Stimulated activated CD8-positive, alpha-beta memory T cell treated with anti-CD3 and anti-CD28 coated beads, Interleukin-4, amount 100 ng/mL, for 4 hours (primary cell): ENCODE measurements around the gene TBL1X.
"Not testable (repeated sequence)": the region's sequence is repeated elsewhere in the genome, so short reads cannot be mapped to it uniquely, and the experiment has no call there.

ENCODE experiments used
- DNase-seq, 2 donors: peaks; one replicate each; pipeline ENCODE4 v3.0.0-alpha.2; 2020; ENCODE audit warnings: low read depth in 2 of 2, low spot score in 1 of 2

TBL1X gene

GRCh38 chrX:9533611-9534010 lies 68.8 kb downstream of the TBL1X start:
- no peak for DNase-seq

DNA sequence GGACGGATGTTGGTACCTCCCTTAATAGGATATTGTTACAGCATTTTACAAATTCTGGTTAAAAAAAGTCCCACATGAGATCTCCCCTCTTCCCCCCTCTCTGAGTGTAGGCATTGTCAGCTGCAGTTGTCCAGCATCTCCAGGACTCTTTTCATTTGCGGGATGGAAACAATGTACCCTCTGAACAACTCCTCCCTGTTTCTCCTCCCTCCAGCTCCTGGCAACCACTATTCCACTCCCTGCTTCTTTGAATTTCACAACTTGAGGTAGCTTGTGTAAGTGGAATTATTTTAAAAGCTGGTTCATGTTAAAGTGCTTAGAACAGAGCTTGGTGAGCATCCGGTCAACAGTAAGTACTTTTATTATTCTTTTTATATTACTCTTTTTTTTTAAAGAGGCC lies 69.8 kb downstream of the TBL1X start:
- DNase-seq: no peak

DNA sequence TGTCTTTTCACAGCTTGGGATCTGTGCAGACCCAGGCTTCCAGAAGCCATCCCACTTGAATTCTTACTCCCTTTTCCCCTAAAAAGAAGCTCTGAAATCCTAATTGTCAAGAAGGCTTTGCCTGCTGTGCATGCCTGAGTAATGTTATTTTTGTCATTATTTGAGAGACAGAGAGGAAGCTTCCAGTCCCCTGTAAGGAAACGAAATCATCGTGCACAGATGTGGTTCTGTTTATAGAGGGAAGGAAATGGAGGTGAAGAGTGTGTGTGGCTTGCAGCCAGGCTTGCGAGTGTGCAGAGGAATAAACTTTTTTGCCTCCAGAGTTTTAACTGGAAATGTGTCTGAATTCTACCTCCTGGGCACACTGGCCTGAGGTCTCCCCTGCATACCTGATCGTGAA lies 70.2 kb downstream of the TBL1X start:
- DNase-seq: no peak

- not testable (repeated sequence) for DNase-seq
Observed at GRCh38 chrX:9536156-9536555, 71.3 kb downstream of the TBL1X start.

GRCh38 chrX:9537781-9538180 lies 72.9 kb downstream of the TBL1X start:
- no peak for DNase-seq

GRCh38 chrX:9538544-9539045 lies 73.7 kb downstream of the TBL1X start:
- no peak for DNase-seq

- no peak for DNase-seq
Observed at GRCh38 chrX:9539605-9540387, 74.9 kb downstream of the TBL1X start.

DNA sequence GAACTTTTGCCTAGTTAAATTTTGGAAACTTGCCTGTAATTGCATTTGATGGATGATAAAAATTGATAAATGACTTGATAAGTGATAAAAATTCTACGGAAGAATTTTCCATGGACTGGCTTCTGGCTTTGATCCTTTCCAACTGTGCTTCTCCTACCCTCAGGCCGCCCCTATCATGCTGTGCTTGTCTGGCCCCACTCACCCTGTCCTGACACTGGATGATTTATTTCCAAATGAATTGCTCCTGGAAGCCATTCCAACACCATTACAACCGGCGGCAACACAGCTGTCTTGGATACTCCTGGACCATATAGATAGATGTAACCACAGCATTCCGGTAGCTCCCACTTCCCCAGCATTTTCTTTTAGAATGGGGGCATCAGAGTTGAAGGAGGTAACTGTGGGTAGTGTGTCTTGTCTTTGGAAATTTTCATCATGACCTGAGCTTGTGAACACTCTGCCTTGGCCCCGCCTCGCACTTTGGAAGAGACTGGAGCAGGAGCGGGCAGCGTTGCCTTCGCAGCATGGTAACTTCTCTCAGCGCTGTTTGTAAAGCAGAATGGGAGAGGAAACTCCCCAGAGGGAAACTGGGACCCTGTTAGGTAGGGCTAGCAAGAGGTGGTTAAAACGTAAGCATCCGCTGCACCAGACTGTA lies 77.4 kb downstream of the TBL1X start:
- no peak for DNase-seq

- DNase-seq: no peak
Observed at GRCh38 chrX:9542761-9543111, 77.9 kb downstream of the TBL1X start.

DNA sequence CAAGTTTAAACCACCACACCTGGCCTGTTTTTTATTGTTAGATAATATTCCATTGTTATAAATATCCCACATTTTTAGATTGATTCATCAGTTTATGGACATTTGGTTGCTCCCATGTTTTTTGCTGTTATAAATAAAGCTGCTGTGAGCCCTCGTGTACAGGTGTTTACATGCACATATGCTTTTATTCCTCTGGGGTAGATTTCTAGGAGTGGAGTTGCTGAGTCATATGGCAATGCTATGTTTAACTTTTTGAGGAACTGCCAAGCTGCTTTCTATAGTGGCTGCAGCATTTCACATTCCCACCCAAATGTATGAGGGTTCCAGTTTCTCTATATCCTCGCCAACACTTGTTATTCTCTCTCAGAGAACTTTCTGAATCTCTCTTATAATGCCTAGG lies 90.5 kb downstream of the TBL1X start:
- no peak for DNase-seq

- DNase-seq: no peak
Observed at GRCh38 chrX:9557091-9557490, 92.2 kb downstream of the TBL1X start.

DNA sequence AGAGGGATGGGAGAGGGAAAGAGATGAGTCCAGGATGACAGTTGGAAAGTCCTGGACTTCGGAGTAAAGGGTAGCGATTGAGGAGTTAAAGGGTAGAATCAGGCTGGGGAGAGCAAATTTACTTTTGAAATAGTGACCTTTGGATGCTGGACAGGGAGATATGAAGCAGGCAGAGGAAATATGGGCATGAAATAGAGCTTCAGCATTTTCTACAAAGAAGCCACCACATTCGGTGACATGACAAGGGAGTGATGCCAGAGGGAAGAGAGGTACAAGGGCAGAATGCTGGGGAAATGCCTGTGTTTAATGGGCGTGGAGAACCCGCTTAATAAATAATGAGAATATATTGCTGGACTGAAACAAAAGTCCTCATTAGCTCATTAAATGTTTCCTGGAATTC lies 92.7 kb downstream of the TBL1X start:
- DNase-seq: no peak

DNA sequence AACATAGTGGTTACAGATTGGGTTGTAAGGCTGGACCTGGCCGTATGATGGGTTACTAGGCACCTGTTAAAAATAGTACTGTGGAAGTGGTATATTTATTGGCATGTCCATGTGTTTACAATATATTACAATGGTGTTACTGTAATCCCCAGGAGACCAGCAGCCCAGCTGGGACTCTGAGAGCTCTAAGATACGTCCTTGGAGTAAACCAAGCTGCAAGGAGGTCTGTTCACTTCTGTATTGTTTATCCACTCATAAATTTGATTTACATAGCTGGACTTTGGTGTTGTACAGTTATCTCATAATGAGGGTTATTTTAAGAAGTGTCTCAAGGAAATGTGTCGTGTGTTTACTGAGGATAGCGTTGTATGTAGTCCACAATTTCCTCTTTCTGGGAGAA lies 93.8 kb downstream of the TBL1X start:
- no peak for DNase-seq

- DNase-seq: no peak
Observed at GRCh38 chrX:9560219-9560618, 95.4 kb downstream of the TBL1X start.

DNA sequence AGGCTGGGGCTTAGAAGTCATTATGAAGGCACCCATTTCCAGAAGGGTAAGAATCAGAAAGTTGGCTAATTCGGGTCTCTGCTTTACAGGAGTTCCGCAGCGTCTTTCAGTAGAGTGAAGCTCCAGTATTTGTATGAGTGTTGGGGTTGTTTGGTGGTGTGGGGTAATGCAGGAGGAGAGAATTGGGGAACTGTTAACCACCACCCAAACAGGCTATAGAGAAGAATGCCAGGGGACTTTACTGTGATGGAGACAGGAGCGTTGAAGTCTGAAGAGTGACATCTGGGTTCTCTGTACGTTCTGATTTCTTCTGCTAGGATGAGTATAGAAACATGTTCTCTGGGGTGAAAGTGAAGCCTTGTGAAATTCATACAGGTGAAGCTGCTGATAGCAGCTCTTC lies 96.3 kb downstream of the TBL1X start:
- DNase-seq: no peak

DNA sequence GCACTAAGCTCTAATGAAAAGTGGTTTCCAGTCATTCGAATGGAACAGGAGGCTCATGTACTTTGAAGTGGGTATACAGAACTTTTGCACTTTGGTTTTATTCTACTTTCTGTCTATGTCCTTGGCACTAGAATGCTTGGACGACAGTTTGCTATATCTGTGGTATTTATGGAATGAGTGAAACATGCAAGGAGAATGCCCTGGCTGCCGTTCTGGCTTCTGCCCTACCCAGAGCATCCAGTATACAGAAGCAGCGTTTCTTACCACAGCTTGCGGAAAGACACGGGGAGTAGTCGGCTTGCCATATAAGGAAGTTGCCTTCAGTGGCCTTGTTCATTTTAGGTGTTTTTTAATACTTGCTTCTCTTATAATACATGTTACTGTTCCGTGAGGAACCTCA lies 98.0 kb downstream of the TBL1X start:
- no peak for DNase-seq

GRCh38 chrX:9566150-9566621 lies 101.3 kb downstream of the TBL1X start:
- DNase-seq: no peak

- DNase-seq: no peak
Observed at GRCh38 chrX:9569876-9570301, 105.0 kb downstream of the TBL1X start.

DNA sequence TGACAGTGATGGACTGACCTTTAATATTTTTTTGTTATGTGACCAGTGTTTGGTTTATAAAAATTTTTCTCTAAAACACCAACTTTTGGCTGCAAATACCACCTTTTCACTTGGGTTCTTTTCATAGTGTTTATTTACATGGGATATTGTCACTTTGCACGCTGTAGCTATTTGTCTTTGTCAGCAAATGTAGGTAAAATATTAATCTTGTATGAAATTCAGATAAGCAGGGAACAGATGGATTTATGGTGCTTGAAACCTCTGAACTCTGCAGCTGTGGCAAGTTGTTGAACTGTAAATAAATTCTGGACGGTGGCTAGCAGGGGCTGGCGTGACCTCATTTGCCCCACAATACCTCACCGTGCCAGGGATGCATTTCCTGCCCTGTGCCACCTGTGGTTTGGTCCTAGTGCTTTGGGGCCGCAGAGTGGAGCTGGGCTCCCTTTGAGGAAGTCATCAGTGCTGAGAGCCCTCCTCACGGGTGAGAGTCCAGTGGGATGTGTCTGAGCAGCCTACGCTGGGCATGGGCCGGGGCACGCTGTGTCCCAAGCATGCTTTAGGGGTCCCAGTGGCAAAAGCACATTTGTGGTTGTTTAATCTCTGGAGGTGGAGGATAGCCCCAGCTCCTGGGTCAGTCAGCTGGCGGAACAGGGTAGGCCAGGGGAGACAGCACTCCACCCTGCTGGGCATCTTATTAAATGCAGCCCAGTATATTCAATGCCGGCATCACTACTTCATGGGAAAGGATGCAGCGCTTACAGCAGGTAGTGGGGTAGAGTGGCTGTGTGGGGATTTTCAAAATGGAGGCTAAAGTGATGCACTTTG lies 108.6 kb downstream of the TBL1X start:
- no peak for DNase-seq

DNA sequence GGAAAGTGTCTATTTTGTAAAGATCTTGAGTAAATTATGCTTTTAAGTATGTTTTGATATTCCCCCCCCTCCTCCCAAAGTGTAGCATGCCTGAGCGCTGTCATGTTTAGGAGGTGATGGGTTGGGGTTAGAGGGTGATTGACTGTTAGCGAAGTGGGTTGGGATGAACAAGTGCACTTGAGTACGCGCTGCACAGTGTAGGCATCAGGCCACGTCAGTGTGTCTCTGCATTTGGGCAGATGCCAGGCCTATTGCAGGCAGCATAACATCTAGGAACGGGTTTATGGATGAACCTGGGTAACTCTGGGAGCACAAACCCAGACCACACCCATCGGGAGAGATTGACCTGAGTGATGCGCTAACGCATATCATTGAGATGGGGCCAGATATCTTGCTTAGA lies 111.2 kb downstream of the TBL1X start:
- no peak for DNase-seq

GRCh38 chrX:9577555-9577954 lies 112.7 kb downstream of the TBL1X start:
- no peak for DNase-seq
